Lower leg skin (tissue), 4 donors: ENCODE results near the gene BIN1. TPM values are rescaled to one million over a fixed set of nuclear protein-coding genes. Genes with fewer than 3 reads are reported as not detected.

Experiments used
- DNase-seq, 2 donors: peaks; one replicate each; pipeline ENCODE4 v3.0.0-alpha.2; 2019; ENCODE audit warnings: low spot score in 2 of 2
- H3K4me3 ChIP-seq: fragments of 200-600 bp; sonication (generic); 2 replicates; pipeline ENCODE4 v1.5.1; 2017; ENCODE audit warnings: mild to moderate bottlenecking, low read depth; ENCODE audit not compliant: poor library complexity, severe bottlenecking
- POLR2A ChIP-seq, 2 donors: fragments of 450-650 bp; IDR thresholded peaks; one replicate each; pipeline ENCODE4 v1.6.1; 2016 to 2017; ENCODE audit warnings: antibody characterized with exemption in 2 of 2, mild to moderate bottlenecking in 1 of 2, moderate library complexity in 1 of 2
- WGBS, 2 donors: methylation state at CpG; one replicate each; pipeline ENCODE4 v1.1.5; 2018; 5-methylcytosine and 5-hydroxymethylcytosine counted together
- intact Hi-C: fragments of 100-400 bp; cut with DNase I; formaldehyde crosslinking; loops from one replicate; pipeline ENCODE4 v1.15.0; 2023; ENCODE audit warnings: low total_unique reads
- total RNA-seq, 4 donors: library from RNA; depleted of rRNA; stranded (reverse); fragments of >200 nt; gene quantifications; one replicate each; pipeline ENCODE4 v1.1.0, GENCODE V29; 2016
- TF ChIP-seq, protein P1 (sequence below), 3 donors: fragments of 450-650 bp; IDR thresholded peaks; one replicate each; pipeline ENCODE4 v1.5.1; 2016; ENCODE audit warnings: antibody characterized with exemption in 3 of 3, mild to moderate bottlenecking in 3 of 3, moderate library complexity in 2 of 3

BIN1 gene
- total RNA-seq, 4 donors from 2014 or later = 8.4 to 18.2 (median 9.8) TPM

DNA sequence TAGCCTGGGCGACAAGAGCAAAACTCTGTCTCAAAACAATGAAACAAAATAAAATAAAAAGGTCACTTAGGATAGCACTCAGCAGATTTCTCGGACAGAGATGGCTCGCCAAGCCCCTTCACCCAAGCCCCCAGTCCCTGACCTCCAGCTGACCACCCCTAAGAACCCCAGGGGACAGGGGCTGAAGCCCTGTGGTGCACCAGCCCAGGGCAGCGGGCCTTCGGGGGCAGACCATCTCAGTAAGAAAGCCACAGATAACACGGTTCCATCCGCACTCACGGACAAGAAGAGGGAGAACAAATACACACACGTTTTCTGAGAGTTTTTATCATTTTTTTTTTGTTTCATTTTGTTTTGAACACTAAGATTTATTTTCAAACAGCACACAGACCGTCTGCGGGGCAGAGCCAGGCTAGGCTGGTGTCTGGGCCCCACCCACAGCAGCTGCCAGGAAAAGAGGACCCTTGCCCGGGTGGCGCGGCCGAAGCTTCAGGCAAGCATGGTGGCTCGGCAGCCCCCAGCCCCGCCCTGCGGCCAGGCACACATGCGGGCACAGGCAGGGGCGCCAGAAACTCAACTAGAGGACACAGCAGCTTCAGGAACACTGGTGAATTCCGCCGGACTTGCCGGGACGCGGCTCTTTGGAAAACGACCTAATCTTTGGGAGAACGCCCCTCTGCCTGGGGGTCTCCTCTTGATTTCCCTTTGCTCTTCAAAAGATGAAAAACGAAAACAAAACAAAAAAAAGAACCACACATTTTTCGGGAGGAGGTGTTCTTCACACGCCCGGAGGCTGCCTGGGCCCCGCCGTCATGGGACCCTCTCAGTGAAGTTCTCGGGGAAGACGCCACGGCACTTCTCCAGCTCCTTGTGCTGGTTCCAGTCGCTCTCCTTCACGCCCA, 59.0 kb downstream of the BIN1 start:
- TF ChIP-seq, protein P1, sequence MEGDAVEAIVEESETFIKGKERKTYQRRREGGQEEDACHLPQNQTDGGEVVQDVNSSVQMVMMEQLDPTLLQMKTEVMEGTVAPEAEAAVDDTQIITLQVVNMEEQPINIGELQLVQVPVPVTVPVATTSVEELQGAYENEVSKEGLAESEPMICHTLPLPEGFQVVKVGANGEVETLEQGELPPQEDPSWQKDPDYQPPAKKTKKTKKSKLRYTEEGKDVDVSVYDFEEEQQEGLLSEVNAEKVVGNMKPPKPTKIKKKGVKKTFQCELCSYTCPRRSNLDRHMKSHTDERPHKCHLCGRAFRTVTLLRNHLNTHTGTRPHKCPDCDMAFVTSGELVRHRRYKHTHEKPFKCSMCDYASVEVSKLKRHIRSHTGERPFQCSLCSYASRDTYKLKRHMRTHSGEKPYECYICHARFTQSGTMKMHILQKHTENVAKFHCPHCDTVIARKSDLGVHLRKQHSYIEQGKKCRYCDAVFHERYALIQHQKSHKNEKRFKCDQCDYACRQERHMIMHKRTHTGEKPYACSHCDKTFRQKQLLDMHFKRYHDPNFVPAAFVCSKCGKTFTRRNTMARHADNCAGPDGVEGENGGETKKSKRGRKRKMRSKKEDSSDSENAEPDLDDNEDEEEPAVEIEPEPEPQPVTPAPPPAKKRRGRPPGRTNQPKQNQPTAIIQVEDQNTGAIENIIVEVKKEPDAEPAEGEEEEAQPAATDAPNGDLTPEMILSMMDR (IDR thresholded peaks at IDR 0.05) = no peak
- TF ChIP-seq POLR2A (IDR thresholded peaks at IDR 0.05) = no peak
- intact Hi-C loops = no loop called here
- 86 to 89% methylated on average over 38 of the region's 38 CpGs for WGBS, 2 donors

GRCh38 chr2:127047054-127047453, 59.9 kb downstream of the BIN1 start:
- TF ChIP-seq, protein P1 (IDR thresholded peaks at IDR 0.05) = no peak
- no peak for TF ChIP-seq POLR2A (IDR thresholded peaks at IDR 0.05)
- H3K4me3 ChIP-seq = no peak overlapping the region
- intact Hi-C loops = no loop called here
- 93 to 98% methylated on average over 8 of the region's 8 CpGs for WGBS, 2 donors
- DNase-seq = peak in 1 of 2 donors; percentile 81

More for the DNA sequence above, 59.0 kb downstream of the BIN1 start:
- H3K4me3 ChIP-seq = no peak overlapping the region
- DNase-seq = peak in 1 of 2 donors; percentile 65

- 71 to 81% methylated on average over 3 of the region's 3 CpGs for WGBS, 2 donors
- TF ChIP-seq POLR2A (IDR thresholded peaks at IDR 0.05) = no peak
- TF ChIP-seq, protein P1 (IDR thresholded peaks at IDR 0.05) = no peak
- peak in 1 of 2 donors; percentile 46 for DNase-seq
- intact Hi-C loops = no loop called here
- H3K4me3 ChIP-seq = no peak overlapping the region
Observed at GRCh38 chr2:127046579-127046978, 60.4 kb downstream of the BIN1 start.

GRCh38 chr2:127045792-127046501, 61.0 kb downstream of the BIN1 start:
- intact Hi-C loops = no loop called here
- 61% methylated on average over 12 to 20 of the region's 20 CpGs for WGBS, 2 donors
- no peak for TF ChIP-seq POLR2A (IDR thresholded peaks at IDR 0.05)
- TF ChIP-seq, protein P1 (IDR thresholded peaks at IDR 0.05) = no peak
- no peak overlapping the region for H3K4me3 ChIP-seq
- DNase-seq = peak in 1 of 2 donors; percentile 83

DNA sequence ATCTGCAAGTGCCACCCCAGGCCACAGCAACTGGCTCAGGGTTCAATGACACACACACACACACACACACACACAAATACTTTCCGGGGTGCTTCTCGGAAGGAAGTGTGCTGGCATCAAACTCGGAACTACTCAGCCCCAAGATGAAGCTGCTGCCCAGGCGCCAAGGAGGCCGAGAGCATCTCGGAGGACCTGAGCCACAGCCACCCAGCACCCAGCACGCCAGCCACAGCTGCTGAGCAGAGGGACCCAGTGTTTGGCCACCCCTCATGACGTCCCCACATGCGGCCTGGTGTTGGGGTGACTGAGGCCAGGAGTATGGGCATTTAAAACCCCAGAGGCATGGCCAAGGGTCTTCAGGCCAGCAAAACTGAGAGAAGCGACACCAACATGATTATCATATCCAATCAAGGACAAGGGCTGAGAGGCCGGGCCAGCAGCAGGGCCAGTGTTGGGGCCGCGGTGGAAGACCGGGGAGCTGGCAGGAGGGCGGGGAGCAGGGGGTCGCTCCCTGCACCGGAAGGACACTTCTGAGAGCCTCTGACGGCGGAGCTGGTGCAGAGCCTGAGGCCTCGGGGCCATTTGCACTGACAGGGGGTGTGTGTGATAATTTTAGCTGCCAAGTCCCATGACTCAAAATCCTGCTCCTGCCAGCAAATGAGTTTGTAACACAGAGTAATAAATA, 61.8 kb downstream of the BIN1 start:
- 61 to 68% methylated on average over 17 to 20 of the region's 20 CpGs for WGBS, 2 donors
- intact Hi-C loops = no loop called here
- peak in 1 of 2 donors; percentile 82 for DNase-seq
- H3K4me3 ChIP-seq = no peak overlapping the region
- TF ChIP-seq, protein P1 (IDR thresholded peaks at IDR 0.05) = no peak
- TF ChIP-seq POLR2A (IDR thresholded peaks at IDR 0.05) = no peak
